ENCODE data around the gene PIK3R3.

Gene PIK3R3

DNA sequence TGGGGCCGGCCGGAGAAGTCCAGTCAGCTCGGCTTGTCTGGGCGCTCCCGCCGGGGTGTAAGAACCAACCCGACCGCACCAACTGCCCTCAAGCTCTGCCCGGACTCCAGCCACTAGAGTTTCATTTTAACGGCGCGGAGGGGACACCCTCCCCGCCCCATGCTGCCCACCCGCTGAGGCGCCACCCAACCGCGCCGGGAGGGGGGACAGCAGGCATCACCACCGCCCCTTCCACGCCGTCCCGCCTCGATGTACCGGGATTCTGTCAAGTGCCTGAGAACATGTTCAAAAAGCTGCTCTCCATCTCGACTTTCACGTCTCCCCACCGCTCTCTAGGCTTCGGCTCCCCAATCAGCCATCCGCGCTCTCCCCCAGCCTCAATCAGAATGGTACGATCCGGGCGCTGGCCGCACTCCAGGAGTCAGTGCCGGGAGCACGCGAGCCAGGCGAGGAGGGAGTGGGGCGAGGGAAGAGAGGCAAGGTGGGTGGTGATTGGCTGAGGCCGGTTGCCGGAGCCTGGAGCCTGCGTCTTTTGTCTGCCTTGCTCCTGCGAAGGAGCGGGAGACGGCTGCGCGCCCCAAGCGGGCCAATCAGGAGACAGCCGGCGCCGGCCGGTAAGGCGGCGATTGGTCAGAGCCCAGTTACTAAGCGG is at the start of gene PIK3R3:
PIK3R3 (minus strand) TSS at position 101 of the 652 bp plus-strand sequence. CDS start 677 bp downstream, outside the sequence.
- peak within 1 kb of the TSS; percentile 88 for H2AFZ ChIP-seq (ENCODE audit: low read depth, low read length, severe bottlenecking)
- no peaks in the 10 kb centered on the region for H3K9me3 ChIP-seq (ENCODE audit: insufficient read depth, low read length)
- peak within 1 kb of the TSS; percentile 77 for H3K27ac ChIP-seq (ENCODE audit: low read depth, low read length)
- no peaks in the 10 kb centered on the region; the same call in 1 of the 2 replicates for H3K79me2 ChIP-seq (ENCODE audit: insufficient read depth, low read length)
- H3K9ac ChIP-seq (ENCODE audit: low read length), result peak within 1 kb of the TSS; percentile 85
- TF ChIP-seq CTCF (IDR thresholded peaks at IDR 0.05; ENCODE audit: insufficient read depth, low read length, poor library complexity, severe bottlenecking) (no peak), EZH2phosphoT487 (conservative IDR thresholded peaks at IDR 0.05; ENCODE audit: low read length) (no peak)
- H3K36me3 ChIP-seq (ENCODE audit: low read length), result no peaks in the 10 kb centered on the region
- H3K4me3 ChIP-seq (ENCODE audit: insufficient read depth, low read length, poor library complexity, severe bottlenecking), result peak within 1 kb of the TSS; percentile 99
- peaks cover 20% of the 10 kb centered on the region; the same call in 1 of the 2 replicates for H3F3A ChIP-seq (ENCODE audit: insufficient read depth)
- H3K9me2 ChIP-seq (replicated peaks; ENCODE audit: insufficient read depth, low read length), result no peaks in the 10 kb centered on the region
- no peaks in the 10 kb centered on the region for H3K27me3 ChIP-seq (ENCODE audit: low read length)
- H3K4me2 ChIP-seq (ENCODE audit: low read depth, low read length, poor library complexity, severe bottlenecking), result peak within 1 kb of the TSS; percentile 99
- 0 out of 2 replicates have a peak, but pooled peaks cover 4% of the 10 kb centered on the region for H4K20me1 ChIP-seq (ENCODE audit: low read depth, low read length)

DNA sequence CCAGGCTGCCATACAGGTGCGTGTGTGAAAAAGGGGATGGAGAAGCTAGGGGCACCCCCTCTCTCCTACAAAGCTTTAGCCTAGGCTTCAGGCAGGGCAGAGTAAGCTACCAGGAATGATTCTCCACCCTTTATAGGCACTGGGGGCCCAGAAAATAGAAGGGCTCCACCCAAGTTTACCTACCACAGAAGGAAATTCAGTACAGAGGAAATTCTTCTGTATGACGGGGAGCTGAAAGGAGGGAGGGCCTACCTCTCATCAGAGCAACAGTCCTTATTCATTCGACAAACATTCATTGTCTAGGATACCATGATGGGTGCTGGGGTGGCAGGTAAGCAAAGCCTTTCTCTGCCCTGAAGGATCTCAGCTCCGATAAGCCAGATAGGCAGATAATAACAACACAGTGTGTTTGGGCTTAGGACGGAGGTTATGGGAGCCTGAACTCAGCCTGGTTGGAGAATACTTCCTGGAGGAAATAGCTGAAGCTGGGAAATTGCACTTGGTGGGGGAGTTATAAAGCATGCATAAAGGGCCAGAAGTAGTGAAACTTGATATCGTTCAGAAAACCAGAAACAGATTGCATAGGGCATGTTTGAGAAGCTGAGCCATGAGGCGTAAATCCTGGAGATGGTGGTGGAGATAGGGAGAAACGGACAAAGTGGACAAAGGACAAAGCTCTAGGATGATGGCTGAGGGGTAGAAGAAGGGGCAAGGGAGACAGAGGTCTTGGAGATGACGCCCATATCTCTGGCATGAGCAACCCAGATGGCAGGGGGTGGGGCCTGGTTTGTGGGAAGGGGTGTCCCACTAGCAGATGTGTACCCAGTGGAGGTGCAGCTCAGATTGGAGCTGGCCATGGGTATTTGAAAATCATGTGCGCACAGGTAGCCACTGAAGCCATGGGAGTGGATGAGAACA is 49.2 kb upstream of the PIK3R3 start:
- H3F3A ChIP-seq (ENCODE audit: insufficient read depth), result no peaks in the 10 kb centered on the region
- no peak overlapping the region for H2AFZ ChIP-seq (ENCODE audit: low read depth, low read length, severe bottlenecking)
- no peaks in the 10 kb centered on the region for H3K9me2 ChIP-seq (replicated peaks; ENCODE audit: insufficient read depth, low read length)
- no peaks in the 10 kb centered on the region for H3K27me3 ChIP-seq (ENCODE audit: low read length)
- H3K36me3 ChIP-seq (ENCODE audit: low read length), result no peaks in the 10 kb centered on the region
- TF ChIP-seq CTCF (IDR thresholded peaks at IDR 0.05; ENCODE audit: insufficient read depth, low read length, poor library complexity, severe bottlenecking) (no peak), EZH2phosphoT487 (conservative IDR thresholded peaks at IDR 0.05; ENCODE audit: low read length) (no peak)
- H3K9me3 ChIP-seq (ENCODE audit: insufficient read depth, low read length), result no peaks in the 10 kb centered on the region
- H4K20me1 ChIP-seq (ENCODE audit: low read depth, low read length), result no peaks in the 10 kb centered on the region
- no peak overlapping the region for H3K9ac ChIP-seq (ENCODE audit: low read length)
- no peak overlapping the region for H3K27ac ChIP-seq (ENCODE audit: low read depth, low read length)
- no peaks in the 10 kb centered on the region for H3K79me2 ChIP-seq (ENCODE audit: insufficient read depth, low read length)
- no peak overlapping the region for H3K4me2 ChIP-seq (ENCODE audit: low read depth, low read length, poor library complexity, severe bottlenecking)
- H3K4me3 ChIP-seq (ENCODE audit: insufficient read depth, low read length, poor library complexity, severe bottlenecking), result no peak overlapping the region

GRCh38 chr1:46180082-46180616 is 47.7 kb upstream of the PIK3R3 start:
- H3K4me3 ChIP-seq (ENCODE audit: insufficient read depth, low read length, poor library complexity, severe bottlenecking), result no peak overlapping the region
- no peak overlapping the region for H2AFZ ChIP-seq (ENCODE audit: low read depth, low read length, severe bottlenecking)
- no peaks in the 10 kb centered on the region for H3K79me2 ChIP-seq (ENCODE audit: insufficient read depth, low read length)
- H3K27me3 ChIP-seq (ENCODE audit: low read length), result no peaks in the 10 kb centered on the region
- no peaks in the 10 kb centered on the region for H4K20me1 ChIP-seq (ENCODE audit: low read depth, low read length)
- H3F3A ChIP-seq (ENCODE audit: insufficient read depth), result no peaks in the 10 kb centered on the region
- no peak for TF ChIP-seq EZH2phosphoT487 (conservative IDR thresholded peaks at IDR 0.05; ENCODE audit: low read length)
- TF ChIP-seq CTCF (IDR thresholded peaks at IDR 0.05; ENCODE audit: insufficient read depth, low read length, poor library complexity, severe bottlenecking), result no peak
- H3K9ac ChIP-seq (ENCODE audit: low read length), result no peak overlapping the region
- no peak overlapping the region for H3K4me2 ChIP-seq (ENCODE audit: low read depth, low read length, poor library complexity, severe bottlenecking)
- H3K27ac ChIP-seq (ENCODE audit: low read depth, low read length), result no peak overlapping the region
- H3K36me3 ChIP-seq (ENCODE audit: low read length), result no peaks in the 10 kb centered on the region
- H3K9me2 ChIP-seq (replicated peaks; ENCODE audit: insufficient read depth, low read length), result no peaks in the 10 kb centered on the region
- no peaks in the 10 kb centered on the region for H3K9me3 ChIP-seq (ENCODE audit: insufficient read depth, low read length)
